ENCODE results near the gene COX14.

- TF ChIP-seq, protein P1, sequence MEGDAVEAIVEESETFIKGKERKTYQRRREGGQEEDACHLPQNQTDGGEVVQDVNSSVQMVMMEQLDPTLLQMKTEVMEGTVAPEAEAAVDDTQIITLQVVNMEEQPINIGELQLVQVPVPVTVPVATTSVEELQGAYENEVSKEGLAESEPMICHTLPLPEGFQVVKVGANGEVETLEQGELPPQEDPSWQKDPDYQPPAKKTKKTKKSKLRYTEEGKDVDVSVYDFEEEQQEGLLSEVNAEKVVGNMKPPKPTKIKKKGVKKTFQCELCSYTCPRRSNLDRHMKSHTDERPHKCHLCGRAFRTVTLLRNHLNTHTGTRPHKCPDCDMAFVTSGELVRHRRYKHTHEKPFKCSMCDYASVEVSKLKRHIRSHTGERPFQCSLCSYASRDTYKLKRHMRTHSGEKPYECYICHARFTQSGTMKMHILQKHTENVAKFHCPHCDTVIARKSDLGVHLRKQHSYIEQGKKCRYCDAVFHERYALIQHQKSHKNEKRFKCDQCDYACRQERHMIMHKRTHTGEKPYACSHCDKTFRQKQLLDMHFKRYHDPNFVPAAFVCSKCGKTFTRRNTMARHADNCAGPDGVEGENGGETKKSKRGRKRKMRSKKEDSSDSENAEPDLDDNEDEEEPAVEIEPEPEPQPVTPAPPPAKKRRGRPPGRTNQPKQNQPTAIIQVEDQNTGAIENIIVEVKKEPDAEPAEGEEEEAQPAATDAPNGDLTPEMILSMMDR (IDR thresholded peaks at IDR 0.05): no peak
- TF ChIP-seq POLR2AphosphoS5 (IDR thresholded peaks at IDR 0.05) (no peak), POLR2A (IDR thresholded peaks at IDR 0.05) (no peak), EP300 (IDR thresholded peaks at IDR 0.05; ENCODE audit: low read depth) (no peak)
Measured at GRCh38 chr12:50100561-50100960, 11.5 kb upstream of the COX14 start.

Measured in transverse colon (tissue), 4 donors.